NCI-H2081 (cell line): ENCODE results near the gene ZBTB49.

Experiments used
- DNase-seq, 2 experiments: peaks; one replicate each; lab custom pipeline; 2025; lab: John Stamatoyannopoulos, UW

The ZBTB49 gene

GRCh38 chr4:4277531-4277930 is 12.5 kb upstream of the ZBTB49 start:
- DNase-seq: no peak

- DNase-seq: no peak
Measured at GRCh38 chr4:4281787-4282186, 8.3 kb upstream of the ZBTB49 start.

GRCh38 chr4:4284827-4285618 is 5.0 kb upstream of the ZBTB49 start:
- no peak for DNase-seq

- DNase-seq: no peak
Measured at GRCh38 chr4:4288098-4288497, 2.0 kb upstream of the ZBTB49 start.

GRCh38 chr4:4289055-4289454 is 996 bp upstream of the ZBTB49 start:
- no peak for DNase-seq

GRCh38 chr4:4289597-4289940 is 482 bp upstream of the ZBTB49 start:
- no peak for DNase-seq

GRCh38 chr4:4293279-4293678 is 3.2 kb downstream of the ZBTB49 start:
- no peak for DNase-seq

GRCh38 chr4:4296283-4296846 is 6.3 kb downstream of the ZBTB49 start:
- no peak for DNase-seq

- no peak for DNase-seq
Measured at GRCh38 chr4:4299006-4299405, 9.0 kb downstream of the ZBTB49 start.

GRCh38 chr4:4302001-4302400 is 11.9 kb downstream of the ZBTB49 start:
- no peak for DNase-seq

GRCh38 chr4:4302416-4302815 is 12.4 kb downstream of the ZBTB49 start:
- DNase-seq: no peak

GRCh38 chr4:4306920-4307319 is 16.9 kb downstream of the ZBTB49 start:
- no peak for DNase-seq

GRCh38 chr4:4308800-4309441 is 18.9 kb downstream of the ZBTB49 start:
- DNase-seq: no peak

- no peak for DNase-seq
Measured at GRCh38 chr4:4311193-4311592, 21.1 kb downstream of the ZBTB49 start.

- no peak for DNase-seq
Measured at GRCh38 chr4:4315461-4316149, 25.6 kb downstream of the ZBTB49 start.

- no peak for DNase-seq
Measured at GRCh38 chr4:4316150-4316495, 26.1 kb downstream of the ZBTB49 start.

GRCh38 chr4:4317496-4318232 is 27.6 kb downstream of the ZBTB49 start:
- DNase-seq: no peak

GRCh38 chr4:4320528-4320927 is 30.5 kb downstream of the ZBTB49 start:
- no peak for DNase-seq

- DNase-seq: no peak
Measured at GRCh38 chr4:4320951-4321714, 31.1 kb downstream of the ZBTB49 start.

- DNase-seq: no peak
Measured at GRCh38 chr4:4321951-4322688, 32.1 kb downstream of the ZBTB49 start.
